CD4-positive, alpha-beta T cell treated with Interleukin-6 at 100 ng/mL for 8 hours (primary cell): ENCODE data around the gene LPP.

Experiments used
- DNase-seq: peaks from one replicate; pipeline ENCODE4 v3.0.0-alpha.2; 2020; ENCODE audit warnings: mixed read lengths, low spot score

Gene LPP

DNA sequence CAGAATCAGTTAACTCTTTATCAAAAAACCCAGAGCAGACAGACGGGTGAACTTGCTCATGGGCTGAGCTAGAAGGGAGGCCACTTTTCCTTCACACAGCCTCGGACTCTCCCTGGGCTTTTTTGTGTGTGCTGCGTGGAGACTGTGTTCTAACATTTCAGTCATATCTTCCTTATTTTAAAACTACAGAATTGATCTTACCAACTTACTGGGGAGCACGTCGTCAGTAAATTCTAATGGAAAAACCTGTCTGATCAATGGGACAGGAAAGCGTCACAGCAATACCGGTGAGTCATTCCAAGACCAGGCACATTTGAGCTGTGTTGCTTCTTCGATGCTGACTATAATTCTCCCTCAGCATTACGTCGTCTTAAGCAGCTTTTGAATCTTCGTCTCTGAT is 145.1 kb downstream of the LPP start:
- DNase-seq = no peak

DNA sequence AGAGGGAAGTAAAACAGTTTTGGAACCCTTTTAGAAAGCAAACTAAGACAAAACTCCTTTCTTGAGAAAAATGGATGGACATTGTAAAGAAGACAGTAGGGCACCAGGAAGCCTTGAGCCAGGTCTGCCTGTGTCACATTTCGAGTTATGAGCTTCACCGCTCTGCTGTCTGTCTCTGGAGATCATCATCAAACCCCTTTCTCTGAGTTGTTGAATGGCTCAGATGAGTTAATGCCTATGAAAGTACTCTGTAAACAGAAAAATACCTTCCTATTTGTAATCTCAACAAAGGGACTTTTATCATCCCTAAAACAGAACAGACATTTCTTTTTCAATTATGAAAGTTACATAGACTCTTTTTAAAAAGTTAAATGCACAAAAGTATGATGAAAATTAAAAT is 145.8 kb downstream of the LPP start:
- DNase-seq = no peak

DNA sequence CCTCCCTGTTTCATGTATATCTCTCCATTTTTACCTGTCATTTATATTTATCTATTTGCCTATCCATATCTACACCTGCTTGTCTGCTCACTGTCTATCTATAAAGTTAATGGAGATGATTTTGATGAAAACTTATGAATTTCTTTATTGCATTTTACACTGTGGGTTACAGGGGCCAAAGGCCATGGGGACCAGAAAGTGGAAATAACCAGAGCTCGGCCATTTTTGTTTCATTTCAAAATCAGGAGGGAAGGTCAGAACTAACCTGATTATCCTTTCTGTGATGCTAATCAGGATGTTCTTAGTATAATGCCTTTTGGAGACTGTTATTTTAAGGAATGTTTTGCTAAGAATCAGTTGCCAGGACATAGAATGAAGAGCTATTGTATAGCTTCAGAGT is 147.2 kb downstream of the LPP start:
- DNase-seq = no peak

GRCh38 chr3:188303286-188303799 is 149.4 kb downstream of the LPP start:
- DNase-seq = no peak

DNA sequence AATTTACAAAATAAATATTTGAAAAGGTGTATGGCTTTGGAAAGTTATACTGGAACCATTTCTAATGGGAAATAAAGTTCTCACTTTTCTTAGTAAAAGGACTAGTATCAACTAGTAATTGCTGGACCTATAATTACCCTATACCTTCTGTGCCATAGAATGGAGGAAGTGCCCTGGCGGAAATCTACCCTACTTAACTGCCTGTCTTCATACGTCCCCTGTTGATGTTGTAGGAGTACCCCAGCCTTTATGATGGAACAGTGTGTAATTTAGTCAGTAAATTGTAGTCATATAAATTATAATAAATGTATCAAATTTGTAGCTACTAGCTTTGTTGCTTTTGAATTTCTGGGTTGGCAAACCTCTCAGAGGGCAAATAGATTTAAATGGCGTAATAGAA is 149.9 kb downstream of the LPP start:
- no peak for DNase-seq

GRCh38 chr3:188304501-188304900 is 150.5 kb downstream of the LPP start:
- DNase-seq = no peak

DNA sequence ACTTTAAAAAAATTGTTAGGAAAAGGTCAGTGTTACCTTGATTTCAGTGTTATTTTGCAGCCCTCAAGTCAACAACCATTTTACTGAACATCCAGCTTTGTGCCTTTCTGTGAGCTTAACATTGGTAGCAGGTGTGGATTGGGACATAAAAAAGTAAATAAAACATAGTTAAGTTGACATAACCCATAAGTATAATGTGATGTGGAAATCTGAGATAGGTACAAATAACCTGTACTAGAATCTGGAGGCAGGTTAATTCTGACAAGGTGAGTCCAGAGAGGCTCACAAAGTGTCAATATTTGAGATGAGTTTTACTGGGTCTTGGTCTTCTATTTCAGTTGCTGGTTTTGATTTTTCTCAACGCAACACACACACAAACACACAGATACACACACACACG is 151.3 kb downstream of the LPP start:
- DNase-seq = no peak

DNA sequence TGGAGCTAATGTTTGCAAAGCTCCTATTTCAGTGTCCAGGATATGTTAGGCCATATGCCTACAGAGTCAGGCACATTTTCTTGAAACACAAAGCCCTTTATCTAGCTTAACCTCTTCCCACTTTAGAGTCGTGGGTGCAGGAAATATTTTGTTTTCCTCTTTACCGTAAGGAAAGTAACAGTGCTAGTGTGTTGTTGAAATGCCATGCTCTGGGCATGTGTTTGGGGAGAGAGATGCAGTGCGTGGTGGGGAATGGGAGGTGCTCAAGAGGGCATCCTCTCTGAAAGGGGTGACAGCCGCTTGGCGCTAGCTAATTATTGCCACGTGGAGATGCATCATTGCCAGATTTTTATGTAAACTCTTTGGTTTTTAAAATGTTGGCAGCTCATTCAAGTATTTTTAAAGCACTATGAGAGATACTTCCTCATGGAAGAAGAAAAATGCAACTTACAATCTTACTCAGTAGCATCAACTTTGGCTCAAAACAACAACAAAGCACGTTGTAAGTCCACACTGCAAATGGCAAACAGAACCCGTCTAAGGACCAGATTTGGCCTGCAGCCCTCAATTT is 152.6 kb downstream of the LPP start:
- DNase-seq = no peak

DNA sequence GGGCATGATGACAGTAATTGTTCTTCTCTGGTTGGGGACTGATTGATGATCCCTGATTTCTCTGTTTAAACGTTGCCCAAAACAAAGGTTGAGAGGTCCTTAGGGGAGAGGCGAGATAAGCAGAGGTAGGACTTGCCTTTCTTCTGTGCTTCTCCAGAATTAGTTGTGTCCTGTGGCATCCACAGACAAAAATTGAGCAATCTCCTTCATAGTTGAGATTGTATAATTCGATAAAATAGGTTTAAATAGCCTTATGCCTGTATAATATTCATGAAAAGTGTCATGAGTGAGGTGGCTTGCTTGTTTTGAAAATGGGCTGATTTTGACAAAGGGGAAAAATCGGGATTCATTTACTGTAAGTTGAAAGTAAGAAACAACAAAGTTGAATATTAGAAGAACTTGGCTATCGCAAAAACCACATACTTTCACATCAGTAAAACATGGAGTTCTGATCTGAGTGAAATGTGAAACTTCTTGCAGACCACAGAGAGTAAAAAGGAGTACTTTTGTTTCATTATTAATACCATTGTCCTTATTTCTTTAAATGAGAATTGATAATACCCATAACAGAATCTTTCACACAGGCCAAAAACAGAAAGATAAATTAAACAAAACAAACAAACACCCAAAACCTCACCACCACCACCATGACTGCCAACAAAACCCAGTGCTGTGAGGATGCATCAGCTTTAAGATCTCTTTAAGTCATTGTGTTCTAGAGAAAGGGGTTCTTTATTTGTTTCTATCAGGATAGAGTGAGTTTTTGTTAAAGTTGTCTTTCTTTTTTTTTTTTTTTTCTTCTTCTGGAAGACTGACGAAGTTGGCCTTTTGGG is 155.7 kb downstream of the LPP start:
- no peak for DNase-seq

- DNase-seq = no peak
Measured at GRCh38 chr3:188310270-188310710, 156.3 kb downstream of the LPP start.

GRCh38 chr3:188315553-188315952 is 161.6 kb downstream of the LPP start:
- no peak for DNase-seq

DNA sequence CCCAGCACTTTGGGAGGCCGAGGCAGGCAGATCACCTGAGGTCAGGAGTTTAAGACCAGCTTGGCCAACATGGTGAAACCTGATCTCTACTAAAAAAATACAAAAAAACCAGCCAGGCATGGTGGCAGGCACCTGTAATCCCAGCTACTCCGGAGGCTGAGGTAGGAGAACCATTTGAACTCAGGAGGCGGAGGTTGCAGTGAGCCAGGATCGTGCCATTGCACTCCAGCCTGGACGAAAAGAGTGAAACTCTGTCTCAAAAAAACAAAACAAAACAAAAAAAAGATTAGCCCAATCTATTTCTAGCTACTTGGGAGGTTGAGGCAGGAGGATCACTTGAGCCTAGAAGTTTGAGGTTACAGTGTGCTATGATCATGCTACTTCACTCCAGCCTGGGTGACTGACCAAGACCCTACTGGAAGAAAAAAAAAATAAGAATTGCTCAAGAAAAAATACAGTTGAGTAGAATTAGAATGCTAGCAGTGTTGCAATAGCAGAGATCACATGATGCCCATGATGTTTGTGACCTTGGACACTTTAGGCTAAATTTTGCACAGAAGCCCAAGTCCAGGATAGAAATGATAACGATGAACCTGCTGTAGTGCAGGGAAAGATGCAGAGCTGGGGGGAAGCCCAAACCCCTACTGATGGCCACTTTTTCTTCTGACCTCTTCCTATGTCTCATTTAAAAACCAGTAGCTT is 162.2 kb downstream of the LPP start:
- DNase-seq = no peak

DNA sequence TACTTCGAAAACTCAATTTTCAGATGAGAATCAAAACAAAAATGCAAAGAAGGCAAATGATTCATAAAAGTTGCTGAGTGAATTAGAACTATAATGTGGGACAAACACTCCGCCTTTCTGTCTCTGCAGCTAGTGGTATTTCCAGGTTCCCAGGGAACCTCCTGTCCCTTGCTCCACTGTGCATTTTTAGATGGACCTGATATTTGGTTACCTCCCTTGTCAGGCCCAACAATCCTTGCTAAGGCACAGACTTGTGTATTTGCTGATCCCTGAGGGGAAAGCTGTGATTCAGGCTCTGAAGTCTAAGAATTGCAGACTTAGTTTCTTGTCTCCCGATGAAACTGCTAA is 162.7 kb downstream of the LPP start:
- no peak for DNase-seq

DNA sequence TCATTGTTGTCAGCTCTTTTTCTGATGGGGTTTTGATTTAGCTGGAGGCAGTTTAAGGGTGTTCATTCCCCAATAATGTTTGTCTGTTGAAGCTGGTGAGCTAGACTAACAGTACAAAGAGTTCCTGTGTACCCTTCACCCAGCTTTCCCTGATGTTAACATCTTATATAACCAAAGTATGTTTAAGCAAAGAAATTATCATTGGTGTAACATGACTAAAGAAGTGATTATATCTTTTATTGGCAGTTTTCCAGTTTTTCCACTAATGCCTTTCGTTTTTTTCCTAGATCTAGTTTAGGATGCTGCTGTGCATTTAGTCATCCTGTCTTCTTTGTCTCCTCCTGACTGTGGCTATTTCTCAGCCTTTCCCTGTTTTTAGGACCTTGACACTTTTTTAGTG is 165.6 kb downstream of the LPP start:
- no peak for DNase-seq

DNA sequence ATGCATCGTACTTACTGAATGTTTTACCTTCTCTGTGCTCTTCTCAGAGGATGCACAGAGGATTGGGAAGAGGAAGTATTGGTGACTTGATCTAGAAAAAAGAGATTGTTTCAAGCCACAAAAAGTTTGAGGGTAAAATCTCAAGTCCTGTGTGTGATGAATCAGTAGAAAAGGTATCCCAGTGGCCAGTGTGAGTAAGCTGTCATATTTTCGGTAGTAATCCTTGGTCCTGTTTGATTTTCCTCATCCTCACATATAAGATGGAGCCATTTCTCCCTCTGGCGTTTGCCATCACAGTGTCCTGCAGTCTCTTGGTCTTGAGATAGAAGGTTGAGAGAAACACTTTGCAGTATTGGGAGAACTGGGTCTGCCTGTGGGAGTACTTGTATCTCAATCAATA is 166.8 kb downstream of the LPP start:
- DNase-seq = no peak

GRCh38 chr3:188321258-188321657 is 167.3 kb downstream of the LPP start:
- DNase-seq = no peak

GRCh38 chr3:188322135-188322887 is 168.4 kb downstream of the LPP start:
- DNase-seq = no peak

GRCh38 chr3:188323067-188323842 is 169.3 kb downstream of the LPP start:
- DNase-seq = peak; percentile 76

DNA sequence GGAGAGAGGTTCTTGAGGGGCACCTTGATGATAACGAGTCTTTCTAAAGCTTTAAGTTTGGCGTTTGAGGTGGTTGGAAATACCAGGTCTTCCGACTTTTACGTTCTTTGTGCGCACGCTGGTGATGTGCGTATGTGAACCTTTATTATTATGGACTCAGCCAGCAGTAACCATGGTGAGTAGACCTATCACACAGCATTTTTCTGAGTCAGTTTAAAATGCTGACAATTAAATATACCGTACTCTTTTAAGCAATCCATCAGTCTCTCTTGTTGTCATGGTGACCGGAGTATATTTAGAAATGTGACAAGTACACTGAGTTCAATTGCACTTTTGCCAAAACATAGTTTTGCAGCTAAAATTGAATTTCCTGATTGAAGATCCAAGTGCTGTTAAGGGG is 172.2 kb downstream of the LPP start:
- DNase-seq = no peak

- no peak for DNase-seq
Measured at GRCh38 chr3:188326968-188327367, 173.0 kb downstream of the LPP start.

DNA sequence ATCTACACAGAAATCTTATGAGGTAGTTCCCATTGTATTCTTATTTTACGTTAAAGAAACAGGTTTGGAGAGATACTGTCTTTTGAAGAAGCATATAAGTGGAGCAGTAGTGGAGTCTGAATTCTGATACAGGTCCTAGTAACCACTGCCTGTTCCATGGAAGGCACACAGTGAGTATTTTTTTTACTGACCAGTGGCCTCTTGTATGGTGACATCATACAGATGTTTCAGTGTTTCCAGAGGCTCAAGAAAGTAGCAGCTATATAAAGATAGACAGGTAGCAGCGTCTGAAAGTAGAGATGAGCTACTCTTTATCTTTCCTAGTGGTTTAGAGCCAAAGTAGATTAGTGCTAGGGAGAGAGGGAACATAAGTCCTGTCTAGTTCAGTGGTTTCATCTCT is 173.5 kb downstream of the LPP start:
- no peak for DNase-seq

- DNase-seq = no peak
Measured at GRCh38 chr3:188330138-188330537, 176.2 kb downstream of the LPP start.
